HG03565 (cell line): ENCODE measurements around the gene SPDYE3.

Experiments used
- ATAC-seq: cut with Tn5 transposase; IDR thresholded peaks from one replicate; pipeline ENCODE4 v1.9.1; 2021; ENCODE audit warnings: mild to moderate bottlenecking, moderate library complexity; ENCODE audit not compliant: unreplicated experiment

SPDYE3 gene

DNA sequence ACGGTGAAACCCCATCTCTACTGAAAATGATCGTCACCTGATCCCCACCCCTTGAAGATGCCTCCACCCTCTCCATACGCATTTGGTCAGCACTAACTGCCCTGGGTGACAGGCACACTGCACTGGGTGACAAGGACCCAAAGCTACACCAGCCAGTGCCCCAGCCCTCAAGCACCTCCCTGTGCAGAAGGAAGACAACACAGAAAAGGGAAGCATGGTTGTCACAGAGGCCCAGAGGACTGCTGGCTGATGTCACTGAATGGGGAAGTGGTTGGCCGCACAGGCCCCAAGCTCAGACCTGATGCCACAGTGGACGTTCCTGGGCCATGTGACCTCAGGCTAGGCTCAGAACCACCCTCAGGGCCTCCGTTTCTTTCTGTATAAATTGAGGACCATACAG, 61.6 kb downstream of the SPDYE3 start:
- ATAC-seq = peak; percentile 40

DNA sequence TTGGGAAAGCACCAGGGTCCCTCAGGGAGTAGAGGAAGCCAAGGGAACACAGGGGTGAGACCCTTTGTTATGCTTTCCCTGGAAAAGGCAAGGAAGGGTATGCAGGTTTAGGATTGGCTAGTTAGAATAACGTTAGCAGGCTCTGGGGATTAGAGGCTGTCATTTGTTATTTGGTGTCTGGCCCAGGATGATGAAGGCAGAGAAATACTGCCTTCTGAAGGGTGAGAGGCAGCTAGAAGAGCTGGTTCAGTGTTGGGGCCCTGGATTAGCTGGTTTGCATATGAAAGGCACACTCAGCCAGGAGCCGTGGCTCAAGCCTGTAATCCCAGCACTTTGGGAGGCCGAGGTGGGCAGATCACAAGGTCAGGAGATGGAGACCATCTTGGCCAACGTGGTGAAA, 62.8 kb downstream of the SPDYE3 start:
- no peak for ATAC-seq

DNA sequence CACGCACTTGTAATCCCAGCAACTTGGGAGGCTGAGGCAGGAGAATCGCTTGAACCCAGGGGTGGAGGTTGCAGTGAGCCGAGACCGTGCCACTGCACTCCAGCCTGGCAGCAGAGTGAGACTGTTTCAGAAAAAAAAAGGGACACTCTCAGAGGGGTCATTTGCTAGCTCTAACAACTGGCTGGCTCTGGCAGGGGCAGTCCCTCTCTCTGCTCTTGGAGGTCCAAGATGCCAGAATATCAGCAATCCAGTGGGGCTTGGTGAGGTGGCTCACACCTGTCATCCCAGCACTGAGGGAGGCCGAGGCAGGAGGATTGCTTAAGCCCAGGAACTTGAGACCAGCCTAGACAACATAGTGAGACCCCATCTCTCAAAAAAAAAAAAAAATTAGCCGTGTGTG, 63.2 kb downstream of the SPDYE3 start:
- ATAC-seq = no peak

DNA sequence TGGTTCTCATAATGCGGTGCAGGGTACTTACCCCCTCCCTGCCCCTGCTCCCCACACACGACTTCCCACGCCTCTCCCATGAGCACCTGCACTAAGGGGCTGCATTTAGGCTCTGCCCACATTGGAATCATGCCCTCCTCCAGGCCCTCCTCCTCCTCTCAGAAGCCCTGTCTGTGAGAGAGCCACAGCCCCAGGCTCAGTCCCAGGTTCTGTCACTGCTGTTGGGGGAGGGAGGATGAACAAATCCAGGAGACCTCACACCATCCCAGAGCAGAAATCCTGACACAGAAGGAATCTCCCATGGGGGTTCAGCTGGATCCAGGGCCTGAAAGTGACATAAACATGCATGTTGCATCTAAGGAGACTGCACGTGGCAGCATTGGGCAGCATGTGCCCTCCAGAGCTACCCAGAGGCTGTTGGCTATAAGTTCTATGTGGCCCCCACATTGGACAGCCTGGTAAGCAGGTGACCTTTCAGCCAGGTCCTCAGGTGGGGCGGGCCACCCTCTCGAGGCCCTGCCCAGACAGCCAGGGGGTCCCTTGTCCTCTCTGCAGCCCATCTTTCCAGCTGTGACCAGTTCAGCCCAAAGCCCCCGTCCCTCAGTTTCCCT, 64.2 kb downstream of the SPDYE3 start:
- no peak for ATAC-seq
